ENCODE measurements around the gene C3orf52.
A peak's percentile ranks its signal among the peaks of the same experiment; 100 is the strongest.

C3orf52 gene

DNA sequence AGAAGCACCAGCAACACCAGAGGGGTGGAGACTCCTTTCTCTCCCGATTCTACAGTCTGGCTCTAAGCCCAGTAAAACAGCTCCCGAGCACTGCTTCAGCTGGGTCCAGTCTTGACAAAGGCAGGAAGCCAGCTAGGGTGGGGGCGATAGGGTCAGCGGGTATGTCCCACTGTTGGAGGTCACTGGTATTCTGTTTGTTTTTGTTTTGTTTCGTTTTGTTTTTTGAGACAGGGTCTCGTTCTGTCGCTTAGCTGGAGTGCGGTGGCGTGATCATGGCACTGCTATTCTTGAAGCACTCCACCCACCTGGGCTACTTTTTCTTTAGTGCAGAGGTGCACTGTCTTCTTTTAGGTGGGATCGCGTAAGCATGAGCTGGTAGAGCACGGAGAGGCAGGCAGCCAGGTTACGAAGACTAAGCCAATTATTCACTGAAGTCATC lies 30.6 kb downstream of the C3orf52 start:
- in situ Hi-C loops (cut with MboI; ENCODE audit: low sequenced_read_pairs, unreplicated experiment) = loop anchor here (10.0 kb wide), 1 partner anchor 378 kb away; the partner anchor contains the start of gene BTLA
- TF ChIP-seq CTCF (IDR thresholded peaks at IDR 0.05; ENCODE audit: borderline replicate concordance, control extremely low read depth, extremely low read depth, insufficient read depth, missing control alignments) = no peak
- no peak for DNase-seq (ENCODE audit: low spot score)

GRCh38 chr3:112117415-112117814 lies 31.2 kb downstream of the C3orf52 start:
- DNase-seq (ENCODE audit: low spot score) = no peak
- in situ Hi-C loops (cut with MboI; ENCODE audit: low sequenced_read_pairs, unreplicated experiment) = loop anchor here (10.0 kb wide), 1 partner anchor 377 kb away; the partner anchor contains the start of gene BTLA
- no peak for TF ChIP-seq CTCF (IDR thresholded peaks at IDR 0.05; ENCODE audit: borderline replicate concordance, control extremely low read depth, extremely low read depth, insufficient read depth, missing control alignments)

DNA sequence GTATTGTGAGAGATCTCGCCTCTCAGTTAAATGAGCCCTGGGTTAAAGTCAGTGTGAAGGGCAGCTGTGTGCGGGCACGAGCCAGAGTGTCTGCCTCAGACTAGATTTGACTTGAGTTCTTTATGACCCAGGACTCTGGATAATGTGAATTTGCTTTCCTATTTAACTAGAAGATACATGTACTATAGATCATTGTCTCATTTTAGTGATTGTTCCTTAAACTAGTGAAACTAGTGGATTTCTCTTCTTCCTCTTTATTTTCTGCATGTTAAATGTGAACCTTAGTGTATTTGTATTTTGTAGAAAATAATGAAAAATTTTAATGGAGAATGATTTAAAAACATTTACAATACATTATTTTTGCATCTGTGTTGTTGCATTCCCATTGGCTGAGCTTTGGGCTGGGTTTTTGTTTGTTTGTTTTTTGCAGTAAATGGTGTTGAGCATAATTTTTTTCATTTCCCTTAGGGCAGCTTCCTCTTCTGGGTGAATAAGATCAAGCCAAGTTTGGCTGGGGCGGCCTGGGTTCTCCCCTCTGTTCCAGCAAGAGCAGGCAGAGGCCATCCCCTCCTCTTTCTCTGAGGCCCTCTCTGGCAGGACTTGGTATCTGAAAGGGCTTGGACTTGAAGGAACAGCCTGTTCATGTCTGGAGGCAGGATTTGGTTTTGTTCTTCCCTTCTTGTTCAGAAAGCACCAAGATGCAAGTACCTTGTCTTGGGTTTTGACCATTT lies 31.8 kb downstream of the C3orf52 start:
- DNase-seq (ENCODE audit: low spot score) = no peak
- in situ Hi-C loops (cut with MboI; ENCODE audit: low sequenced_read_pairs, unreplicated experiment) = loop anchor here (10.0 kb wide), 1 partner anchor 377 kb away; the partner anchor contains the start of gene BTLA

GRCh38 chr3:112119962-112120836 lies 34.0 kb downstream of the C3orf52 start:
- no peak for DNase-seq (ENCODE audit: low spot score)
- in situ Hi-C loops (cut with MboI; ENCODE audit: low sequenced_read_pairs, unreplicated experiment) = loop anchor here (10.0 kb wide), 1 partner anchor 375 kb away; the partner anchor contains the start of gene BTLA
- TF ChIP-seq CTCF (IDR thresholded peaks at IDR 0.05; ENCODE audit: borderline replicate concordance, control extremely low read depth, extremely low read depth, insufficient read depth, missing control alignments) = no peak

More for the DNA sequence above, 31.8 kb downstream of the C3orf52 start:
- TF ChIP-seq CTCF (IDR thresholded peaks at IDR 0.05; ENCODE audit: borderline replicate concordance, control extremely low read depth, extremely low read depth, insufficient read depth, missing control alignments) = peak; percentile 13

- DNase-seq (ENCODE audit: low spot score) = no peak
- no peak for TF ChIP-seq CTCF (IDR thresholded peaks at IDR 0.05; ENCODE audit: borderline replicate concordance, control extremely low read depth, extremely low read depth, insufficient read depth, missing control alignments)
- in situ Hi-C loops (cut with MboI; ENCODE audit: low sequenced_read_pairs, unreplicated experiment) = no loop called here
Observed at GRCh38 chr3:112121577-112122547, 35.7 kb downstream of the C3orf52 start.
